GM19455 (cell line): ENCODE results near the gene ERMN.

Experiments used
- ATAC-seq: cut with Tn5 transposase; IDR thresholded peaks from one replicate; pipeline ENCODE4 v1.9.1; 2021; ENCODE audit not compliant: unreplicated experiment

The ERMN gene

DNA sequence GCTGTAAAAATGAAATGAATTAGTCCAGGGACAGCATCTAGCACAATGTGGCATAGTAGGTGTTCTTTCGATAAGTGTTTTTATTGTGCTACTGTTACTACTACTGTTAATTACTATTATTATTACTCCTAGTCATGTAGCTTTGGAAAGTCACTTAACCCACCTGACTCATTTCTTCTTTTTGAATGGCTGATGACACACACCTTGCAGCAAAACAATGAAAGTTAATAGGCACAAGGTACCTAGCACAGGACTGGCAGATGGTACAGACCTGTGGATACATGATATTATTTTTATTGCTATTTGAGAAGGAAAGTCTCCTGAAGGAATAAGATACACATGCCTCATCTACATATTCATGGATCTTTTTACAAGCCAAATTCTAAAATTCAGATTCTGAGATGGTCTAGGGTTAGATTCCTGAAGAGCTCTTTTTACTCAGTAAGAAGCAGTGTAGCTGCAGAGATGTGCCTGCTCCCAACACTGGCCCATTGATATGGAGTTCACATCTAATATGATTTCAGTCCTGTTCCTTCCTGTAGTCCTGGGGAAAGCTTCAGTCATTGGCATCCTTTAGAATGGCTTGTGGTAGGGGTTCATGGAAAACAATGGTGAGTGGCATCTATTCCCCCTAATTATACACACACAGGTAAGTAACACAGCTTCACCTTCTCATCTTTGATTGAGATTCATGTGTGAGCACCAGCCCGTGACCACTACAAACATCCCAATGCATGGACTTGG is 7.9 kb upstream of the ERMN start:
- ATAC-seq: no peak

GRCh38 chr2:157329524-157329923 is 3.9 kb upstream of the ERMN start:
- no peak for ATAC-seq

DNA sequence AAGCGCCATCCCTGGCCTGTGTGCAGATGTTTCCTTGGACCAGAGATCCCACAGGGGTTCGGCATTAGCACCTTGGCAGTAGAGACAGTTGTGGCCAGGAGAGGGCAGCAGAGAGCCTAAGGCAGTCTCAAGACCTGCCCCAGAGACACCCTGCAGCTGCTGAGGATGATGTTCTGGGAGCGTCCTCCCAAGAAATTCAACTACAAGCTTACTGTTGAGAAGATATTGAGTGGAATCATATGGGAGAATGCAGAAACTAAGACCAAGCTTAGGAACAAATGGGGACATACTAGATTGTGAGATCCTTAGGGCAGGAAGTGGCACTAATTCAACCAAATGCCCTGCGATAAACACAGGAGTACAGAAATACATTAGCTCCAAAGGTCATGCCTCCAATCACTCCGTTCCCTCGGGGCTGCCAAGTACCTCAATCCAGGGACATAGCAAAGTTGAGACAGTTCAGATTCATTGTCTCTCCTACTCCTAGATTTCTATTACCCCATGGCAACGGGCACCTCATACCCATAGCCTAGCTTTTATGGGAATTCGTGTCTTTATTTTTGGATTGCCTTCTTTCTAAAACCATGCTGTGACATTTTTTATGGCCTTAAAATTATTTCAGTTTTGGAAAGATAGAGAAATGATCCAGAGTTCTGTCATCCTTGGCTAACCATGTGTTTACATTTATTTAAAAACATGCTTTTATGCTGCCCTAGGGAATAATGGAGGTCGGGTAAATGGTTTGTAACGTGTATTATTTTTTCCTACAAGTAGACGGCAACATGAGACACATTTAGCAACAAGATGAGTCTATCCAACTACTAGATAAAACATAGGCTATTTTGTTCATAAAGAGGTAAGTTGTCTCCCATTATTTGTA is 2.2 kb upstream of the ERMN start:
- ATAC-seq: peak; percentile 100

DNA sequence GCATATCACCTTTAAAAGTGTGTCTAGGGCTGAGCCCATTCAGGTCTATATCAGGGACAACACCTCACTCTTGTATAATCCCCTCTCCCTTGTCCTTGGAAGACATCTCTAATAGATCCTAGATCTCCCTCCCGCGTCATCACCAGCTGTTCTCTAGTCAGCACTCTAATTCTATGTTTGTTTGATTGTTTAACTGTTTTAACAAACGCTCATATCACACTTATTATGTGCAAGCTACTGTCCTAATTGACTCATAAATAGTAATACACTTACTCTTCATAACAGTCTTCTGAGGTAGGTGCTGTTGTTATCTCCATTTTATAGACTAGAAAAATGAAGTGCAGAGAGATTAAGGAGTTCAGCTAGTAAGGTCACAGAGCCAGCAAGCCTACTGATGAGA is 1.6 kb upstream of the ERMN start:
- ATAC-seq: peak; percentile 25

DNA sequence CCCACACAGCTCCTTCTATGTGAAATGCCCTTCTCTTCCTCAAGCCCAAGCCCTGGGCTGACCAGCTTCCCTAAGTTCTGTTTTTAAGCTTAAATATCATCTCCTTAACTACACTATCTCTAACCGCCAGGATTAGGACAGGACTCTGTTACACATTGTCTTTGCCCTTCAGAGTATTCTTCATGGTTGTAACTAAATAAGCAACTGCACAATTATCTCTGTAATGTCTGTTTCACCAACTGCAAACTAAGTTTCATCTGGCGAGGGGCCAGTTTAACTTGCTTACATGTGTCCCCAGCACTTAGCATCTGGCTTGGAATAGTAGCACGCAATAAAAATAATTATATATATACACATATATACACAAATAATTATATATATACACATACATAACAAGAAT is 1.1 kb upstream of the ERMN start:
- no peak for ATAC-seq

GRCh38 chr2:157324331-157324843 is 1.2 kb downstream of the ERMN start:
- ATAC-seq: no peak

DNA sequence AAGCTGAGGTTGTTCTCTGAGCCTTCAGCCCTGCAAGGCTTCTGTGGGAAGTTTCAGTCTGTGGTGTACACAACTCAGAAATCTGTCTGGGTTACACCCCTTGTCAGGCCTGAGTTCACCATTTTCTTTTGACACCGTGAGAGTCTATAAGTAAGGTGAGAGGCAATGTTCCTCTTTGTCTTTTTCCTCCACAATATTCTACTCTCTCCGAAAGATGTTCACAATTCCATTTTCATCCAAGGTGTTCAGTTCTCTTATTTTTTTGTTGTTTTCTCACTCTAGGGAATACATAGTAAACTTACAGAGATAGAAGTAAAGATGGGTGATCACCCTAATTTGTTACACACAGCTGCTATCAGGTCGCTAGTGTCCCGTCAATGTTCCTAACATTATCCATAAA is 3.2 kb downstream of the ERMN start:
- ATAC-seq: no peak

- ATAC-seq: no peak
These were observed 4.2 kb downstream of the ERMN start for GRCh38 chr2:157321466-157321865.

DNA sequence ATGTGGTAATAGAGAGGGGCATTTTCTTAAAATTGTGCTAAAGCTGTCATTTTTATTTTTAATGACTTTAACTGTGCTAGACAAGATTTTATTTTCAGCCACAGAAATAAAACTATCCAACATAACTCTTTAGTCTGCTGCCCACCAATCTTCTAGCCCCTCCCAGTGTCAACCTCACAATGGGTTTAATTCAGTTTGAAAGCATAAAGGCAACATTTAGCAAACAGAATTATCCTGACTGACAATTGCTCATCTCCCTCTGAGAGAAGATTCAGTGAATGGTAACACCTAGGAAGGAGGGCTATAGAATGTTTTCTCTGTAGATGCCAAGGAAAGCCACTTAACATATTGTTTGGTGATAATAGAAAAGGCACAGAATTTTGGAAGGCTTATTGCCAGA is 5.2 kb downstream of the ERMN start:
- ATAC-seq: no peak

GRCh38 chr2:157319795-157320194 is 5.8 kb downstream of the ERMN start:
- ATAC-seq: no peak

DNA sequence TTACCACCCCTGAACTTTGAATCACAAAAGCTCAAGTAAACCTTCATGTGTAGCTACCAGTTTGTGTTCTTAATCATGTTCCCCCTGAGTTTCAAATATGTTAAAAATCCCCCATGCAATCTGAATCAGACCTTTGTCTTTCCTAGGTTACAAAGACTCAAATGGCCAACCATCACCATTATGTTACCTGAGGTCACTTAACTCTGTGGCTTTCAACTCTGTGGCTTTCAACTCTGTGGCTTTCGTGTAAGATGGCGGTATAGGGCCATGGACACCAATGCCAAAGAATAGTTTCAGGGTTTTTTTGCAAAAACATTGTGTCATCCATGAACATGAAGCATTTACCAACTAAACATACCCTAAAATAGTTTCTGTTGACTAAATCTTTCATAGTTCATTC is 6.7 kb downstream of the ERMN start:
- ATAC-seq: no peak

- ATAC-seq: no peak
These were observed 9.7 kb downstream of the ERMN start for GRCh38 chr2:157315901-157316300.

DNA sequence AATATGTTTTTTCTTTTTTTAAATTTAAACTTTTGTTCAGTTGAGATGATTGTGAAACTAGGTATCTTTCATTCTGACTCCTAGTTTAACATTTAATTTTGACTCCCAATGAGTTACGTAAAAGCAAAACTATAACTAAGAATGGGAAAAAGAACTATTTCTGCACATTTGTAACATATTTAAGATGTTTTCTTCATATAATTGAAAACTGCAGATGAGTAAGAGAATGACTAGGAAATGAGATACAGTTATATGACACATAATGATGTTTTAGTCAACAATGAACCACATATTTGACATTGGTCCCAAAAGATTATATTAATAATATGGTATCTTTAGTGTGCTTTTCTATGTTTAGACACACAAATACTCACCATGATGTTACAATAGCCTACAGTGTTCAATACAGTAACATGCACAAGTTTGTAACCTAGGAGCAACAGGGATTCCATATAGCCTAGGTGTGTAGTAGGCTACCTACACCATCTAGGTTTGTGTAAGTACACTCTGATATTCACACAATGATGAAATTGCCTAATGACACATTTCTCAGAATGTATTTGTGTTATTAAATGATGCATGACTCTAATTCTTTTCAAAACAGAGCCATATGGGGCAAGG is 12.6 kb downstream of the ERMN start:
- no peak for ATAC-seq

DNA sequence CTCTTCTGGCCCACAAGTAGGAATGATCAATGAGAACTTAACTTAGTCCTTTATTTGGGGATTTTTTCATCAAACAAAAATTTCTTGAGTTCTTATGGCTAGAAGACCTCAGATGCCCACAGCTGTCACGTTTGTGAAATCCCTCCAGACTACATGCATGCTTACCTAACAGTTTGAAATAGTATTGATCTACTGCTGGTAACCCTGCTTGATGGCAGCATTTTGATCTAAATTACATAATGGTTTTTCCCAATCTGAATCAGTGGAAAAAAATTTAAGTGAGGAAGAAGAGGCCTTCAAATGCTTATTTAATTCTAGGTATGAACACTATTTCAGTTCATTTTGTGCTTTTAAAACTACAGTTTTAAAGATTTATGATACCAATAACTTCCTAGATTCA is 13.9 kb downstream of the ERMN start:
- ATAC-seq: no peak

- no peak for ATAC-seq
These were observed 15.7 kb downstream of the ERMN start for GRCh38 chr2:157309878-157310277.

GRCh38 chr2:157307021-157307420 is 18.6 kb downstream of the ERMN start:
- ATAC-seq: no peak

DNA sequence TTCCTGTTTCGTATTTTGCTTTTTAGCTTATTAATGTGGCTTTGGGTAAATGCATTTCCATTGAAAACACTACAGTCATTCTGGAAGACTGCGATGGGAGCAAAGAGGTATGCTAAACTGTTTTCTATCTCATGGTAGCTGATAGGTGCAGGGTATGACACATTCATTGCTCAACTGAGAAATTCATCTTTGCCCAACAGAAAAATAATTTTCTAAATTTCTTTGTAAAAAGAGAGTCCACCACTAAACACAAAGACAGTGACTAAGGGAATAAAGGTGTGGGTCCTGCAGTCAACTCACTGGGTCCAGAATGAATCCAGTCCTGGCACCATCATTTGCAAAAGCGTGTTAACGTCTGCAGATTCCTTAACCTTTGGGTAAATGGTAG is 19.9 kb downstream of the ERMN start:
- no peak for ATAC-seq

GRCh38 chr2:157304811-157305722 is 20.6 kb downstream of the ERMN start:
- no peak for ATAC-seq

DNA sequence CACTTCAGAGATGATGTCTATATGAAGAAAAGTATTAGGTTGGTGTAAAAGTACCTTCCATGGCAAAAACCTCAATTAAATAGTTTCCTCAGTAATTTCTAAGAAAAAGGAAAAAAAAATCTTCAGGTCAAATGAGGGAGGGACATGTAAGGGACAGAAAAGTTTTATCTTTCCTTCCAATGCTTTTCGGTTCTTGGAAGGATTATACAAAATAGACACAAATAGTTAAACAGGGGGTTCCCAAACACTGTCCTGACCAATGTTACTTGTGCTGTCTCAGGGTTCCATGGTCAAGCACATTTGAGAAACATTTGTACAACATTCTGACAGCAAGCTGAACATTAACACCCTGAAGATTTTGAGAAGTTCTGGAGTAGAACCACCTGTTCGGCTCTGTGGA is 22.0 kb downstream of the ERMN start:
- ATAC-seq: no peak

- ATAC-seq: peak; percentile 77
These were observed 23.0 kb downstream of the ERMN start for GRCh38 chr2:157302492-157303099.
